Amniotic stem cell (primary cell): ENCODE measurements around the gene CACNG5.

Experiments used
- DNase-seq: peaks from one replicate; lab custom pipeline; 2025; lab: John Stamatoyannopoulos, UW

CACNG5 gene

DNA sequence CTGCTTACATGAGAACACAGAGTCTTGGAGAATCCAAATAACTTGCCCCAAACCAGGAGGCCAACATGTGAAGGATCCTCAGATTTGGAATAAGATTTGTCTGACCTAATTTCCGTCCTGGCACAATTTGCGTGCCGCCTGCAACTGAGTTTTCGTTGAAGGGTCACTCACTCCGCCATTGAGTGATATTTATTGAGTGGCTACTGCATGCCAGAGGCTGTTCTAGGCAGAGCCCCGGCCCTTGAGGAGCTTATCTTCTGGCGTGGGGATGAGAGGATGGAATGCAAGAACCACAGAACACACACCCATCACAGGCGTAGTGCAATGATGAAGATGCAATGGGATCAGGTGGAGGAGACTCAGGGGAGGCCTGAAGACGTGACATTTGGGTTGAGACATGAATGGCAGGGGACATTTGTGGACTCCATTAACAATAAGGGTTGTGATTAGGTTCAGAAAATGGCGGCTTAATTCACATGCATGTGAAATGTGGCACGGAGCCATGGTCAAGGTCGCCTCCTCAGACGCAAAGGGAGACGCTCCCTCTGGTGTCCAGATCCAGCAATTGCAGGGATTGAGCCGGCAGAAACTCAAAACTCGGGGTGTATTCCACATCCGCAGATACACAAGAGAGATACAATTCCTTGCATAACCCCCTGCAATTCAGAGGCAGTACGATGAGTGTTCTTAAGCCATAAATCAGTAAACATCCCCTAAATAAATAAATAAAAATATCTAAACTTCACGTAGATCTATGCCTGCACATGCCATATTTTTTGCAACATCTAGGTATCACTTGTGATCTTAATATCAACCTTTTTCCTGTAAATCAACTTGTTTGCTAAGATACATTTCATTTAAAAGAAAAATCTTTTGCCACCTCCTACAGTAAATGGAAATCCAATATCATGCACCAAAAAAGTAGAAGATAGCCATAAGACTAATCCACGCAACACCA lies 71.7 kb downstream of the CACNG5 start:
- peak; percentile 39 for DNase-seq

DNA sequence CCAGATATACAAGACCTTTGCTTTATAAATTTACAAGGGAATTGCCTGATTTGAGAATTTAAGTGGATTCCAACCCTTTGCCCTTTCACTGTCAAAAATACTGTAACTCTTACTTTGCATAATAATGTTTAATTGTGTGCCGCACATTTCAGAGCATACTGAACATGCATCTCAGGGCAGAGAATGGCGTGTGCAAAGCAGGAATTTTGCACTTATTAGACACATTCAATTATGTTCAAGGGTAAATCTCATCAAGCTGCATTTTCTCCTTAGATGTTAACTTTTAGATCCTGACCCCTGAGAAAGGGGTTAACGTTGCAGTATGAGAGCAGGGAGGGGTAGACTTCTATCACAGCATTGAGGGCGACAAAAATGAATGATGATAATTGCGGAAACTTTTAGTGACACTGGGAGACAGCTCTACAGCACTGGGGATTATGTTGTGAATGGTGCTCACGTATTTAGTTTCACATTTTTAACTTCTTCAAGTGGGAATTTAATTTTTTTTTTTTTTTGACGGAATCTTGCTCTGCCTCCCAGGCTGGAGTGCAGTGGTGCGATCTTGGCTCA lies 75.0 kb downstream of the CACNG5 start:
- DNase-seq, result no peak

GRCh38 chr17:66910651-66911285 lies 75.9 kb downstream of the CACNG5 start:
- no peak for DNase-seq

DNA sequence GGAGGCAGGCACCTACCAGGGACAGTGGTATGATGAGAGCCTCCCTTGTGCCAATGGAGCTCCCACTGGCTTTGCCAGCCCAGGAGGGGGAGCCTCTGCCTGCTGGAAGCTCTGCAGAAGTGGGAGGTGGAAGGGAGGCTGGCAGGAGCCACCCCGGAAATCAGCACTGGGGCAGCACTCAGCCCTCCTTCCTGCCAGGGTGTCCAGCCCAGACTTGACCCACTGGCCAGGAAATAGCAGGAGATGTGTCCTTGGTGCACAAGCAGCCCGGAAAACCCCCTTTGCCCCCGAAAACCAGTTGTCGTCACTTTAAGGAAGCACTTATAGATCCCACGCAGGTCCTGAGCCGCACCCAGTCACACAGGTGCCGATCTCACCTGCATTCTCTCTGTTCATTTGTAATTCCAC lies 80.3 kb downstream of the CACNG5 start:
- DNase-seq, result no peak

DNA sequence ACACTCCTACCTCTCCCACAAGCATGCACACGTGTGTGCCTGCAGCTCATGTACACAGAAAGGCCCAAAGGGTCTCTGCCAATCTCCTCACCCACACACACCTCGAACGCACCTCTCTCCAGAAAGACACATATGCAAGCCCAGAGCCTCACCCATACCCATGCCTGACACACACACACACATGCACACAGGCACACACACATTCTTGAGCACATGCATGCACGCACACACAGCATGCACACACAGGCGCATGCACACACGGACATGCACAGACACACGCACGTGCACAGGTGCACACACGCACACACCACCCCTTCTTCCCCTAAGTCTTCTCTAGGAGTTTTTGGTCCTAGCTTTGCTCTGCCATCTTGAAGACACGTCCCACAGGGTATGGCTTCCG lies 80.9 kb downstream of the CACNG5 start:
- no peak for DNase-seq

GRCh38 chr17:66916946-66917345 lies 82.0 kb downstream of the CACNG5 start:
- DNase-seq, result no peak

- DNase-seq, result no peak
These were observed 84.0 kb downstream of the CACNG5 start for GRCh38 chr17:66918896-66919295.

DNA sequence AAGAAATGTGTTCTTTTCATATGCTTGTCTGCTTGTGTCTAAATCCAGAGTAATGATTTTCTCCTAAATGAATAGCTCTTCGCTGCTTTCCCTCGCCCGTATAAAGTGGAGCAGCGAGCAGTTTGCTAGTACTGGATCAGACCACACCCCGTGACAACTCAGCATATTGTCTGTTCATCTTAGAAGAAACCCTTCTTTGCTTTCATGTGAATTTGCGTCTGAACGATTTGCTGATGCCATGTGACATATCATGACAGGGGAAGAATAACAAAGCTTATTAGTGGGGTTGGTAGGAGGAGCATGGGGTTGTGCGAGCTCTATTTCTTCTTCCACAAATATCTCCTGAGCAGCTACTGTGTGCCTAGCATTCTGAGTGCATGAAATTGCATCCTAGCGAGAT lies 85.5 kb downstream of the CACNG5 start:
- DNase-seq, result no peak

- DNase-seq, result no peak
These were observed 86.0 kb downstream of the CACNG5 start for GRCh38 chr17:66920950-66921349.

DNA sequence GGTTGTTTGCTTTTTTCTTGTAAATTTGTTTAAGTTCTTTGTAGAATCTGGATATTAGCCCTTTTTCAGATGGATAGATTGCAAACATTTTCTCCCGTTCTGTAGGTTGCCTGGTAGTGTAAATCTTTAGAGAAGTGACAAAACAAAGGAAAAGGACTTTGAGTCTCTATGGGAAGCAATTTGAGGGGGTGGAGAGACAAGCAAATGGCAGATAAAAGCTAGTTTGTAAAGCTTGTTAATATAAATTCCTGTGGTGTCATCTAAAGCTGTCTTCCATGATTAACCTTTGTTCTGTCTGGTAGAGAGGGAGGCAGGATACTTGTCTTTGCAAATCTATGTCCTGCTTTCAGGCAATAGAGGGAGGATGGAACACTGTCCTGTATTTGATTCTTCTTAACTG lies 89.0 kb downstream of the CACNG5 start:
- DNase-seq, result no peak

DNA sequence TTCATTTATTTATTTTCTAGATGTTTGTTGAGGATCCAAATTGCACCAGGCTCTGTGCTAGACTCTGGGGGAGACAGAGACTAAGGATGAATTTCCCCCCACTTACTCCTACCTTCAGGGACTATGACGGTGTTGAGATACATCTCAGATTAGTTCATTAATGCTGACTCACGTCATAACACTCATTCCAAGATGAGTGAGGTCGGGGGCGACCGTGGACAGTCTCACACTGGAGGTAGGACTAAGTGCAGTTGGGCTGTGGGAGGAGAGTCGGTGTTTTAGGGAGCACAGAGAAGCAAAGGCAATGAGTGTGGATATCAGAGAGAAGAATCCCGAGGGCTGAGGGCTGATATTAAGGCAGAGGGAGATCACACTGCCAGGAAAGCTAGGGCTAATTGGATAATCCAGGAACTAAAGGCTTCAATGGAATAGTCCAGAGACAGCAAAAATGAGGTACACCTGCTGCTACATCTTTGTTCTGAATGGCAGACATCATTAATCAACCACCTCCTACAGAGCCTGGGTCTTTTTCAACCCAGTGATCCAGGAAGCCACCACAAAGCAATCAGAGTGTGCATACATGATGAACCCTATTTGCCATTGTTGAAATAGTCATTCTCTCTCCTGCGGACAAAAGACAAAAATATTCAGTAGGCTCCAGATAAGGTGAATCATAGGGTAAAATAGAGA lies 91.0 kb downstream of the CACNG5 start:
- no peak for DNase-seq

DNA sequence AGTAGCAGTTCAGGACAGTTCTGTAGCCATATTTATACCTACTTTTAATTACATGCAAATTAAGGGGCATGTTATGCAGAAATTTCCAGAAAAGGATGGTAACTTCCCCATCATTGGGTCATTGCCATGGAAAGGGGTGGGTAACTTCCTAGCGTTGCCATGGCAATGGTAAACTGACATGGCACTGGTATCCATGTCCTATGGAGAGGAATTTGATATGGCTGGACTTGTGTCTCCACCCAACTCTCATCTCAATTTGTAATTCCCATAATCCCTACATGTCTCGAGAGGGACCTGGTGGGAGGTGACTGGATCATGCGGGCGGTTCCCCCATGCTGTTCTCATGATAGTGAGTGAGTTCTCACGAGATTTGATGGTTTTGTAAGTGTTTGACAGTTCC lies 94.0 kb downstream of the CACNG5 start:
- DNase-seq, result no peak

GRCh38 chr17:66929591-66929990 lies 94.7 kb downstream of the CACNG5 start:
- no peak for DNase-seq

- no peak for DNase-seq
These were observed 96.0 kb downstream of the CACNG5 start for GRCh38 chr17:66930933-66931332.

DNA sequence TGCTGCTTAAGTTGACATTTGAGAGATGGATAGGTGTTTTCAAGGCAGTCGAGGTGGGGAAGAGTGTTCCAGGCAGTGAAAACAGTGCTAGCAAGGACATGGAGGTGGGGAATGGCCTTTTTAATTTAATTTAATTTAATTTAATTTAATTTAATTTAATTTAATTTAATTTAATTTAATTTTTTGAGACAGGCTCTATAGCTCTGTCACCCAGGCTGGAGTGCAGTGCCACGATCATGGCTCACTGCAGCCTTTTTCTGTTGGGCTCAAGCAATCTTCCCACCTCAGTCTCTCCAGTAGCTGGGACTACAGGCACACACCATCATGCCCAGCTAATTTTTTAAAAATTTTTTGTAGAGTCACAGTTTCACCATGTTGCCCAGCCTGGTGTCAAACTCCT lies 97.4 kb downstream of the CACNG5 start:
- no peak for DNase-seq

- no peak for DNase-seq
These were observed 99.1 kb downstream of the CACNG5 start for GRCh38 chr17:66934040-66934439.
